HepG2 (cell line): ENCODE data around the gene CAMSAP1. TPM values are rescaled to one million over a fixed set of nuclear protein-coding genes. Genes with fewer than 3 reads are reported as not detected.
A peak's percentile ranks its signal among the peaks of the same experiment; 100 is the strongest.

Experiments
- ATAC-seq: fragments of 200-7000 bp; cut with Tn5 transposase; 3 replicates; pipeline ENCODE4 v1.9.1; 2020; ENCODE audit warnings: mild to moderate bottlenecking, moderate library complexity
- BruUV-seq: library from RNA; stranded (reverse); fragments of 400-500 nt; replicated peaks from 2 replicates; lab custom pipeline; 2021; lab: Mats Ljungman, UMichigan
- CTCF ChIA-PET: fragments of 300-600 bp; formaldehyde crosslinking; extraction: SDS; loops from one replicate; lab custom pipeline; 2021; ENCODE audit warnings: low total read pairs, inconsistent platforms, low intra/inter-chr PET ratio; lab: Yijun Ruan, JAX
- POLR2A ChIA-PET: fragments of 350-600 bp; sonication (Branson Sonifier 250); formaldehyde crosslinking; loops from one replicate; lab custom pipeline; 2020; ENCODE audit warnings: antibody characterized with exemption, inconsistent platforms; lab: Yijun Ruan, JAX
- DNase-seq: peaks from one replicate; pipeline ENCODE4 v3.0.0-alpha.2; 2015; ENCODE audit warnings: low spot score
- FAIRE-seq: peaks from 3 replicates; lab custom pipeline; 2011; peaks lifted over from hg19 to GRCh38; lab: Jason Lieb, UNC
- H2AFZ ChIP-seq: one replicate; pipeline ENCODE4 v1.6.1; 2011; ENCODE audit warnings: low read length, inconsistent platforms
- H3K27ac ChIP-seq: fragments of 300-600 bp; 3 replicates; pipeline ENCODE4 v1.8.0; 2011; ENCODE audit warnings: mixed run types, mild to moderate bottlenecking, mixed read lengths, low read length, inconsistent platforms; ENCODE audit not compliant: insufficient read depth; ENCODE audit errors: extremely low read length
- H3K27me3 ChIP-seq, 2 experiments: fragments of 200-600 bp in 1 of 2; 2 replicates in 1 of 2; 3 replicates in 1 of 2; pipeline versions ENCODE4 v1.6.0 to v1.8.0; 2011; ENCODE audit warnings: low read length in 2 of 2, mild to moderate bottlenecking in 2 of 2, moderate library complexity in 2 of 2, inconsistent platforms in 1 of 2; ENCODE audit not compliant: insufficient read depth in 2 of 2, control insufficient read depth in 1 of 2
- H3K36me3 ChIP-seq, 2 experiments: fragments of 200-600 bp in 1 of 2; replicated peaks in 1 of 2; 2 replicates in 1 of 2; 3 replicates in 1 of 2; pipeline versions ENCODE4 v1.5.1 to v1.8.0; 2011; ENCODE audit warnings: low read length in 2 of 2, inconsistent platforms in 1 of 2; ENCODE audit not compliant: insufficient read depth in 2 of 2, control insufficient read depth in 1 of 2
- H3K4me1 ChIP-seq: 2 replicates; pipeline ENCODE4 v1.5.1; 2012; ENCODE audit warnings: low read length, inconsistent platforms; ENCODE audit not compliant: insufficient read depth
- H3K4me2 ChIP-seq: 2 replicates; pipeline ENCODE4 v1.6.0; 2011; ENCODE audit warnings: low read depth, low read length, inconsistent platforms
- H3K4me3 ChIP-seq, 3 experiments: fragments of 200-600 bp in 1 of 3; sonication (generic), shearing (Covaris generic) in 1 of 3; replicated peaks in 1 of 3; 2 replicates each; pipeline ENCODE4 v1.5.1; 2011 to 2016; ENCODE audit warnings: low read length in 3 of 3, inconsistent platforms in 2 of 3, low read depth in 2 of 3, mild to moderate bottlenecking in 2 of 3, control low read depth in 1 of 3, mixed read lengths in 1 of 3; ENCODE audit not compliant: insufficient read depth in 1 of 3
- H3K79me2 ChIP-seq: one replicate; pipeline ENCODE4 v1.6.1; 2011; ENCODE audit warnings: low read length, inconsistent platforms; ENCODE audit not compliant: insufficient read depth
- H3K9ac ChIP-seq: 2 replicates; pipeline ENCODE4 v1.6.0; 2011; ENCODE audit warnings: mild to moderate bottlenecking, low read depth, low read length, inconsistent platforms; ENCODE audit not compliant: insufficient read depth
- H3K9me3 ChIP-seq: 2 replicates; pipeline ENCODE4 v1.5.1; 2012; ENCODE audit warnings: mild to moderate bottlenecking, low read length
- H4K20me1 ChIP-seq: 2 replicates; pipeline ENCODE4 v1.6.0; 2011; ENCODE audit warnings: inconsistent platforms, mild to moderate bottlenecking, low read length, moderate library complexity; ENCODE audit not compliant: insufficient read depth
- BCL6 ChIP-seq: IDR thresholded peaks from 2 replicates; pipeline ENCODE4 v1.6.1; 2016; ENCODE audit warnings: missing genetic modification reagents, missing compliant biosample characterization
- CC2D1A ChIP-seq: sonication (generic); formaldehyde crosslinking; IDR thresholded peaks from 2 replicates; pipeline ENCODE4 v1.8.1; 2023; ENCODE audit warnings: mild to moderate bottlenecking, missing genetic modification reagents
- DR1 ChIP-seq: sonication (generic); formaldehyde crosslinking; IDR thresholded peaks from 2 replicates; pipeline ENCODE4 v1.8.0; 2021; ENCODE audit warnings: mild to moderate bottlenecking, missing genetic modification reagents, inconsistent platforms
- DRAP1 ChIP-seq: IDR thresholded peaks from 2 replicates; pipeline ENCODE4 v1.6.1; 2016; ENCODE audit warnings: missing genetic modification reagents, missing compliant biosample characterization
- EEA1 ChIP-seq: sonication (generic); formaldehyde crosslinking; IDR thresholded peaks from 2 replicates; pipeline ENCODE4 v1.5.1; 2020; ENCODE audit warnings: mild to moderate bottlenecking, missing genetic modification reagents, borderline replicate concordance
- FOXK1 ChIP-seq: sonication (generic); formaldehyde crosslinking; IDR thresholded peaks from 2 replicates; pipeline ENCODE4 v1.4.0; 2020; ENCODE audit warnings: low read depth, missing genetic modification reagents, borderline replicate concordance
- FOXM1 ChIP-seq: sonication (generic); formaldehyde crosslinking; IDR thresholded peaks from 2 replicates; pipeline ENCODE4 v1.5.0; 2020; ENCODE audit warnings: missing genetic modification reagents
- HNRNPL ChIP-seq: fragments of 200-400 bp; formaldehyde crosslinking; IDR thresholded peaks from 2 replicates; pipeline ENCODE4 v1.6.1; 2017; ENCODE audit warnings: mild to moderate bottlenecking, low read depth, low read length
- HOXA5 ChIP-seq: sonication (generic); formaldehyde crosslinking; IDR thresholded peaks from 2 replicates; pipeline ENCODE4 v1.4.0; 2020; ENCODE audit warnings: missing genetic modification reagents
- MED1 ChIP-seq: sonication (generic); formaldehyde crosslinking; IDR thresholded peaks from 2 replicates; pipeline ENCODE4 v1.4.0; 2020; ENCODE audit warnings: missing genetic modification reagents
- MIXL1 ChIP-seq: IDR thresholded peaks from 2 replicates; pipeline ENCODE4 v1.6.1; 2016
- SKI ChIP-seq: fragments of 450-650 bp; IDR thresholded peaks from one replicate; pipeline ENCODE4 v1.6.1; 2018; ENCODE audit warnings: mild to moderate bottlenecking; ENCODE audit not compliant: partially characterized antibody
- STAT5B ChIP-seq: sonication (generic); formaldehyde crosslinking; IDR thresholded peaks from 2 replicates; pipeline ENCODE4 v1.4.0; 2020; ENCODE audit warnings: missing genetic modification reagents
- TSC22D2 ChIP-seq: sonication (generic); formaldehyde crosslinking; IDR thresholded peaks from 2 replicates; pipeline ENCODE4 v1.5.1; 2020; ENCODE audit warnings: missing genetic modification reagents, mild to moderate bottlenecking, borderline replicate concordance
- ZHX1 ChIP-seq: sonication (generic); formaldehyde crosslinking; IDR thresholded peaks from 2 replicates; pipeline ENCODE4 v1.8.1; 2022; ENCODE audit warnings: low read depth, mild to moderate bottlenecking, missing genetic modification reagents
- ZNF275 ChIP-seq: sonication (generic); formaldehyde crosslinking; IDR thresholded peaks from 2 replicates; pipeline ENCODE4 v1.8.0; 2022; ENCODE audit warnings: missing genetic modification reagents, mild to moderate bottlenecking, inconsistent platforms, borderline replicate concordance
- ZNF329 ChIP-seq: sonication (generic); formaldehyde crosslinking; IDR thresholded peaks from 2 replicates; pipeline ENCODE4 v1.9.0; 2021; ENCODE audit warnings: low read depth, mild to moderate bottlenecking, missing genetic modification reagents
- ZNF333 ChIP-seq: sonication (generic); formaldehyde crosslinking; IDR thresholded peaks from 2 replicates; pipeline ENCODE4 v1.4.0; 2020; ENCODE audit warnings: mild to moderate bottlenecking, missing genetic modification reagents, borderline replicate concordance
- ZNF460 ChIP-seq: sonication (generic); formaldehyde crosslinking; IDR thresholded peaks from 2 replicates; pipeline ENCODE4 v1.5.1; 2020; ENCODE audit warnings: missing genetic modification reagents, mild to moderate bottlenecking, borderline replicate concordance
- ZNF501 ChIP-seq: sonication (generic); formaldehyde crosslinking; IDR thresholded peaks from 2 replicates; pipeline ENCODE4 v1.5.1; 2020; ENCODE audit warnings: mild to moderate bottlenecking, moderate library complexity, missing genetic modification reagents
- ZNF564 ChIP-seq: sonication (generic); formaldehyde crosslinking; IDR thresholded peaks from 2 replicates; pipeline ENCODE4 v1.8.1; 2023; ENCODE audit warnings: mild to moderate bottlenecking, missing genetic modification reagents
- ZNF670 ChIP-seq: sonication (generic); formaldehyde crosslinking; IDR thresholded peaks from 2 replicates; pipeline ENCODE4 v1.8.0; 2022; ENCODE audit warnings: mild to moderate bottlenecking, missing genetic modification reagents, borderline replicate concordance
- WGBS: methylation state at CpG from one replicate; pipeline ENCODE4 v1.1.6; 2017; ENCODE audit warnings: low lambda C conversion rate; 5-methylcytosine and 5-hydroxymethylcytosine counted together
- in situ Hi-C: cut with HindIII; loops from 2 replicates; pipeline ENCODE4 v1.10.0; 2017; ENCODE audit warnings: low pct_unique_long_range_greater_than_20kb; ENCODE audit not compliant: extremely low pct_ligation_motif_present
- intact Hi-C: fragments of 100-400 bp; cut with micrococcal nuclease; formaldehyde crosslinking; loops from one replicate; pipeline ENCODE4 v1.10.0; 2022; ENCODE audit not compliant: unreplicated experiment
- polyA plus RNA-seq, 8 experiments: library from polyadenylated mRNA; depleted of rRNA in 3 of 8; stranded (reverse) in 7 of 8; unstranded in 1 of 8; fragments of >200 nt; fragmentation: Illumina TruSeq in 4 of 8; extraction: Trizol in 4 of 8; gene quantifications; 2 replicates each; pipeline versions ENCODE4 v1.2.1 to v1.2.3, GENCODE V29; 2011 to 2016; ENCODE audit warnings: low read depth in 4 of 8, missing spikeins in 1 of 8, mixed read lengths in 1 of 8; ENCODE audit not compliant: insufficient read depth in 1 of 8
- total RNA-seq, 5 experiments: library from RNA; depleted of rRNA; stranded (reverse); fragments of >200 nt; fragmentation: Illumina TruSeq; extraction: Trizol; gene quantifications; 2 replicates each; pipeline ENCODE4 v1.2.3, GENCODE V29; 2016; ENCODE audit warnings: low read depth in 1 of 5

Gene CAMSAP1
- total and polyA plus RNA-seq, 2 of the 13 experiments (the other 11 are each of a cell fraction or from before 2014, with no cell fraction given) = 3.8 to 12.4 TPM

- peak overlapping the region; percentile 88 for H3K4me2 ChIP-seq
- peaks cover 52% of the 10 kb centered on the region for H3K4me1 ChIP-seq
- in situ Hi-C loops (no loop called here), intact Hi-C loops (no loop called here)
- no peaks in the 10 kb centered on the region for H3K9me3 ChIP-seq
- no peak for FAIRE-seq
- 45% methylated on average over 5 of the region's 42 CpGs for WGBS
- H2AFZ ChIP-seq = no peak overlapping the region
- peak overlapping the region; percentile 78 for H3K9ac ChIP-seq
- no peaks in the 10 kb centered on the region for H3K27me3 ChIP-seq
- H3K27ac ChIP-seq = peak overlapping the region; percentile 66
- peak overlapping the region; percentile 54 to 89 (median 84) for H3K4me3 ChIP-seq
- ATAC-seq = peak; percentile 49
- TSS peak; percentile 61 for BruUV-seq
- POLR2A ChIA-PET = interaction anchor here (0.6 to 1.3 kb wide), 3 partner anchors 210 to 805 kb away, joined by 4 to 5 read pairs (median 4); no protein-coding TSS in a partner anchor
- H3K36me3 ChIP-seq = peaks cover 3 to 20% of the 10 kb centered on the region in 2 experiments; a peak in 4 of 5 replicates
- CTCF ChIA-PET = no interaction called here
- no peak for DNase-seq
- peaks cover 11% of the 10 kb centered on the region for H4K20me1 ChIP-seq
- H3K79me2 ChIP-seq = peaks cover 50% of the 10 kb centered on the region
- TF ChIP-seq MIXL1 (CRISPR knock-in tag) (no peak), FOXM1 (CRISPR knock-in tag) (no peak), DRAP1 (CRISPR knock-in tag) (no peak), BCL6 (no peak), EEA1 (CRISPR knock-in tag) (no peak), HOXA5 (no peak), MED1 (CRISPR knock-in tag) (no peak), ZNF275 (peak; percentile 72; the same call in 1 of the 2 replicates), ZNF329 (no peak), STAT5B (CRISPR knock-in tag) (no peak), ZNF333 (CRISPR knock-in tag) (0 out of 2 replicates have a peak, but pooled peaks have one; percentile 35), SKI (no peak), TSC22D2 (CRISPR knock-in tag) (no peak), ZNF564 (CRISPR knock-in tag) (no peak), FOXK1 (CRISPR knock-in tag) (no peak), ZNF670 (CRISPR knock-in tag) (no peak), DR1 (no peak), CC2D1A (CRISPR knock-in tag) (no peak), HNRNPL (no peak), ZHX1 (CRISPR knock-in tag) (no peak), ZNF501 (peak; percentile 63; the same call in 1 of the 2 replicates), ZNF460 (CRISPR knock-in tag) (no peak)
Observed at GRCh38 chr9:135908093-135908753, 877 bp upstream of the CAMSAP1 start.
